Ovary (tissue), 10 donors: ENCODE data around the gene JHY. TPM values are rescaled to one million over a fixed set of nuclear protein-coding genes. Genes with fewer than 3 reads are reported as not detected.

ENCODE experiments used
- DNase-seq, 5 donors: peaks; one replicate each; pipeline ENCODE4 v3.0.0-alpha.2; 2019 to 2020
- H3K27ac ChIP-seq, 2 donors: fragments of 200-600 bp; one replicate each; pipeline versions ENCODE4 v1.5.1 to v1.8.0; 2019 to 2022
- H3K27me3 ChIP-seq: fragments of 200-600 bp; one replicate; pipeline ENCODE4 v1.8.0; 2022
- H3K36me3 ChIP-seq: fragments of 200-600 bp; sonication (generic); one replicate; pipeline ENCODE4 v1.5.1; 2019
- H3K4me1 ChIP-seq: one replicate; pipeline ENCODE4 v1.8.1; 2013; ENCODE audit warnings: mild to moderate bottlenecking, moderate library complexity; ENCODE audit not compliant: insufficient read depth
- H3K4me3 ChIP-seq: fragments of 200-600 bp; sonication (generic); one replicate; pipeline ENCODE4 v1.5.1; 2017
- H3K9me3 ChIP-seq, 2 donors: fragments of 200-600 bp in 1 of 2; sonication (generic) in 1 of 2; one replicate each; pipeline versions ENCODE4 v1.5.1 to v1.8.1; 2013 to 2019; ENCODE audit warnings: mild to moderate bottlenecking in 1 of 2, moderate library complexity in 1 of 2
- CTCF ChIP-seq, 3 donors: fragments of 450-650 bp in 2 of 3; fragments of 200-600 bp in 1 of 3; IDR thresholded peaks; one replicate each; pipeline versions ENCODE4 v1.5.1 to v1.8.0; 2016 to 2022; ENCODE audit warnings: antibody characterized with exemption in 3 of 3, mild to moderate bottlenecking in 1 of 3
- EP300 ChIP-seq: sonication (generic); formaldehyde crosslinking; IDR thresholded peaks from one replicate; pipeline ENCODE4 v1.6.1; 2017; ENCODE audit warnings: antibody characterized with exemption
- POLR2A ChIP-seq: fragments of 450-650 bp; IDR thresholded peaks from one replicate; pipeline ENCODE4 v1.6.1; 2017; ENCODE audit warnings: antibody characterized with exemption, mild to moderate bottlenecking, moderate library complexity
- WGBS, 3 donors: extraction: QIAGEN DNeasy Blood & Tissue Kit in 1 of 3; methylation state at CpG; one replicate each; pipeline versions ENCODE4 v1.1.5 to v1.1.7; 2013 to 2017; 5-methylcytosine and 5-hydroxymethylcytosine counted together
- intact Hi-C, 4 donors: fragments of 100-400 bp; cut with DNase I; formaldehyde crosslinking; loops; one replicate each; pipeline versions ENCODE4 v1.11.0 to v1.15.1; 2022 to 2023
- long read RNA-seq, 3 donors: library from polyadenylated mRNA in 2 of 3; unstranded in 2 of 3; transcript quantifications; one replicate each; pipeline ENCODE4 v2.0.0 and lab custom pipeline, GENCODE V29; 2021 to 2026
- polyA plus RNA-seq, 2 donors: library from polyadenylated mRNA; stranded (reverse); fragments of 200-250 nt in 1 of 2; fragments of 350-450 nt in 1 of 2; fragmentation: Illumina TruSeq in 1 of 2; extraction: RNeasy Lipid Tissue Mini Kit (QIAGEN cat#74804) in 1 of 2; gene quantifications; one replicate each; pipeline ENCODE4 v1.2.3, GENCODE V29; 2013 to 2014
- total RNA-seq, 7 donors: library from RNA; depleted of rRNA in 2 of 7; stranded (reverse); fragments of >200 nt in 2 of 7; fragmentation: NEBNext Ultra II Directional in 3 of 7; extraction: Animal tissue kit (Norgen Biotek cat#: 25700) in 3 of 7; gene quantifications; one replicate each; pipeline versions ENCODE4 v1.1.0 to v1.2.4, GENCODE V29; 2016 to 2023
- donor health status: DM: no; HTN: no; CAD: no; lungs with moderate emphysema.
- donor health status: DM: no; HTN: no; CAD: no.
- donor health status: Bipolar disorder and iron deficiency.
- donor health status: DM: yes; HTN: yes; CAD: no.
- donor health status: DM: no; HTN: no; CAD: no.
- donor health status: DM: yes; HTN: yes; CAD: no.

The JHY gene
- 1 to 10 TPM; 3.0 to 7.9 (median 3.7) TPM for total RNA-seq
- 1 to 10 TPM; 2.2 to 4.2 TPM for polyA plus RNA-seq
- long read RNA-seq, donor 1, partial matches to known transcripts, result 6 of 12 reads
- long read RNA-seq, donor 1, other reads (novel, unspliced or antisense), result 5 of 12 reads
- long read RNA-seq, donor 2, result 0 reads
- long read RNA-seq, donor 3, transcript JHY-201 (9 exons, 3,147 nt), result major isoform, 5 of 12 reads
- long read RNA-seq, donor 3, partial matches to known transcripts, result 2 of 12 reads
- long read RNA-seq, donor 3, other reads (novel, unspliced or antisense), result 3 of 12 reads

- no peaks in the 10 kb centered on the region for H3K36me3 ChIP-seq
- H3K4me1 ChIP-seq, result peaks cover 5% of the 10 kb centered on the region
- H3K4me3 ChIP-seq, result peak within 1 kb of the TSS; percentile 56
- TF ChIP-seq CTCF (IDR thresholded peaks at IDR 0.05) (no peak), EP300 (no peak), POLR2A (no peak)
- DNase-seq, result peak in 1 of 5 donors; percentile 63
- H3K27ac ChIP-seq, result peak within 1 kb of the TSS; percentile 53 to 69
- intact Hi-C loops, result no loop called here
- 24 to 36% (median 25%) methylated on average over 26 to 39 of the region's 39 CpGs for WGBS, 3 donors
- no peaks in the 10 kb centered on the region for H3K27me3 ChIP-seq
- H3K9me3 ChIP-seq, result no peaks in the 10 kb centered on the region
Observed at GRCh38 chr11:122882189-122882856, at the start of gene JHY. Gene JHY (plus strand): TSS chr11:122882759. CDS start chr11:122885850, 3,091 bp downstream.

- WGBS, 3 donors, result 76 to 81% (median 77%) methylated on average over 7 of the region's 7 CpGs
- Histone ChIP-seq H3K27ac (no peak overlapping the region), H3K4me3 (no peak overlapping the region), H3K27me3 (no peaks in the 10 kb centered on the region), H3K9me3 (no peaks in the 10 kb centered on the region), H3K4me1 (no peaks in the 10 kb centered on the region), H3K36me3 (no peaks in the 10 kb centered on the region)
- intact Hi-C loops, result no loop called here
- TF ChIP-seq POLR2A (no peak), EP300 (no peak), CTCF (IDR thresholded peaks at IDR 0.05) (no peak)
- no peak for DNase-seq
Observed at GRCh38 chr11:122833846-122834464, 48.6 kb upstream of the JHY start.

GRCh38 chr11:122836916-122837315 lies 45.6 kb upstream of the JHY start:
- no peaks in the 10 kb centered on the region for H3K9me3 ChIP-seq
- H3K27me3 ChIP-seq, result no peaks in the 10 kb centered on the region
- no peaks in the 10 kb centered on the region for H3K36me3 ChIP-seq
- H3K27ac ChIP-seq, result no peak overlapping the region
- H3K4me3 ChIP-seq, result no peak overlapping the region
- H3K4me1 ChIP-seq, result no peaks in the 10 kb centered on the region
- intact Hi-C loops, result loop anchor here in 1 of 4 donors (2.0 kb wide), 1 partner anchor 52 kb away; no protein-coding TSS in a partner anchor
- DNase-seq, result no peak
- no peak for TF ChIP-seq CTCF (IDR thresholded peaks at IDR 0.05)
- no peak for TF ChIP-seq POLR2A
- TF ChIP-seq EP300, result no peak

- Histone ChIP-seq H3K9me3 (no peaks in the 10 kb centered on the region), H3K27me3 (no peaks in the 10 kb centered on the region), H3K36me3 (no peaks in the 10 kb centered on the region), H3K4me3 (no peak overlapping the region), H3K27ac (no peak overlapping the region), H3K4me1 (no peaks in the 10 kb centered on the region)
- TF ChIP-seq EP300 (no peak), POLR2A (no peak), CTCF (IDR thresholded peaks at IDR 0.05) (no peak)
- intact Hi-C loops, result loop anchor here in 1 of 4 donors (2.0 kb wide), 1 partner anchor 53 kb away; no protein-coding TSS in a partner anchor
- no peak for DNase-seq
- 87 to 89% (median 88%) methylated on average over 4 of the region's 4 CpGs for WGBS, 3 donors
Observed at GRCh38 chr11:122837528-122838346, 44.8 kb upstream of the JHY start.
